GM18873 (cell line): Measurements from ENCODE around the gene VGLL4.
"Not testable (repeated sequence)": the region's sequence is repeated elsewhere in the genome, so short reads cannot be mapped to it uniquely, and the experiment has no call there.

Experiments
- ATAC-seq: cut with Tn5 transposase; IDR thresholded peaks from one replicate; pipeline ENCODE4 v1.9.1; 2021; ENCODE audit warnings: mild to moderate bottlenecking, moderate library complexity, moderate number of reproducible peaks; ENCODE audit not compliant: unreplicated experiment, low FRiP score

Gene VGLL4

DNA sequence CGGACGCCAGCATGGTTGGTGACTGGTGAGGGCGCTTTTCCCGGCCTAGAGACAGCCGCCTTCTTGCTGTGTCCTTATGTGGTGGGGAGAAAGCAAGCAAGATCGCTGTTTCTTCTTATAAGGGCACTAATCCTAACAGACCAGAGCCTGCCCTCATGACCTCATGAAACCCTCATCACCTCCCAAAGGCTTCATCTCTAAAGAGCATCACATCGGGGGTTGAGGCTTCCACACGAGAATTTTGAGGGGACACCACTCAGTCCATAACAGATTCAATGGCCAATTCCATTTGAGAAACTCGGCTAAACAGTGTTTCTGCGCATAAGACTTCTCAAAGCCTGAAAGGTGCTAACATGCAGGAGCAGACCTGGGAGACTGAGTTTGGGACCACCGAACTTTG is 54.0 kb downstream of the VGLL4 start:
- ATAC-seq = no peak

GRCh38 chr3:11588755-11589154 is 55.0 kb downstream of the VGLL4 start:
- no peak for ATAC-seq

DNA sequence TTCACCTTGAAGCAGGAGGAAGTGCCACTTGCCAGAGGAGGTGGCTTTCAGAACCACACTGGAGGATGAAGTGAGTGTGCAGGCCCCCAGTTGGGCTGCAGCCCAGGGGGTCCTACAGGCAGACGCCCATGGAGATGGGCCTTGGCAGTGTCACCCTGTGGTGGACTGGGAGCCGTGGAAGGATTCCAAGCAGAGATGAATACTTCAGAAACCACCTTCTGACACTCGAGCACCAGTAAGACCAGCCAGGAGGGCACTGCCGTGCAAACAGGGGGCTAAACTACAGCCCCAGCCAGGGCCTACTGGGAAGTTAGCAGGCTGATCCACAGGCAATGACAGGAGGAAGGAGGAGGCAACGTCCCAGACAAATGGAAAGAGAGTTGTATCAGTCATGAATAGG is 55.4 kb downstream of the VGLL4 start:
- no peak for ATAC-seq

DNA sequence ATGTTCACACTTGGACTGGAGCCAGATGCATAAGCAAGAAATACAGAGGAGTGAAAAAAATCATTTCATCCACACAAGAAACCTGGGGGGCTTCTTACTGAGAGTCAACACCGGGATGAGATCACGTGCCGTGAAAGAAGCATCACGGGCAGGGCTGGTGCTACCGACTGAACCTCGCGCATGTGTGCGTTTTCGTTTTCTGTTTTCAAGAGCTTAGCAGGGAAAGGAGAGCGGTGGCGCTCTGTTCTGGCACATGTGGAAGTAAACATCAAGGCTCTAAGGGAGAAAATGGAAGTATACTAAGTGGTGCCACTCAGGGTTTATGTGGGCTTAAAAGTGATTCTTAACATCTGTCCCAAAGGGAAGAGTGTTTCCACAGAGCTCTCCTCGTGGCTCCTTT is 55.9 kb downstream of the VGLL4 start:
- ATAC-seq = no peak

GRCh38 chr3:11584570-11584969 is 59.1 kb downstream of the VGLL4 start:
- ATAC-seq = no peak

- ATAC-seq = no peak
Observed at GRCh38 chr3:11583638-11584046, 60.1 kb downstream of the VGLL4 start.

DNA sequence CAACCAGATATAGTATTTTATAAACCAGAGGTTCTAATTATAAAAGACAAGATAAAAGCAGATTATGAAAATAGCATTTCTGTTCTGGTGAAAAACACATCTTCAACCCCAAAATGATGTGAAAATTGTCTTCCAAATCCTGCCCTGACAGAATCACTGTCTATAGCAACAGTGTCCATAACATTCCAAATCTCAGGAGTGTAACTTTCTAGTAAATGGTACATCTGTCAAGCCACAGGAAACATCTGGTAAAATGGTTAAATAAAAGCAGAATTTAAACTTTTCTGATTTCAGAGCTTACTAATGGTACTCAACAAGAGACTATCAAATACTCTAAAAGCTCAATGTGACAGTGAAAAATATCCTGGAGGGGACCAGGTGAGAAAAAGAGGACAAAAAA is 60.5 kb downstream of the VGLL4 start:
- ATAC-seq = no peak

- no peak for ATAC-seq
Observed at GRCh38 chr3:11582191-11582968, 61.3 kb downstream of the VGLL4 start.

DNA sequence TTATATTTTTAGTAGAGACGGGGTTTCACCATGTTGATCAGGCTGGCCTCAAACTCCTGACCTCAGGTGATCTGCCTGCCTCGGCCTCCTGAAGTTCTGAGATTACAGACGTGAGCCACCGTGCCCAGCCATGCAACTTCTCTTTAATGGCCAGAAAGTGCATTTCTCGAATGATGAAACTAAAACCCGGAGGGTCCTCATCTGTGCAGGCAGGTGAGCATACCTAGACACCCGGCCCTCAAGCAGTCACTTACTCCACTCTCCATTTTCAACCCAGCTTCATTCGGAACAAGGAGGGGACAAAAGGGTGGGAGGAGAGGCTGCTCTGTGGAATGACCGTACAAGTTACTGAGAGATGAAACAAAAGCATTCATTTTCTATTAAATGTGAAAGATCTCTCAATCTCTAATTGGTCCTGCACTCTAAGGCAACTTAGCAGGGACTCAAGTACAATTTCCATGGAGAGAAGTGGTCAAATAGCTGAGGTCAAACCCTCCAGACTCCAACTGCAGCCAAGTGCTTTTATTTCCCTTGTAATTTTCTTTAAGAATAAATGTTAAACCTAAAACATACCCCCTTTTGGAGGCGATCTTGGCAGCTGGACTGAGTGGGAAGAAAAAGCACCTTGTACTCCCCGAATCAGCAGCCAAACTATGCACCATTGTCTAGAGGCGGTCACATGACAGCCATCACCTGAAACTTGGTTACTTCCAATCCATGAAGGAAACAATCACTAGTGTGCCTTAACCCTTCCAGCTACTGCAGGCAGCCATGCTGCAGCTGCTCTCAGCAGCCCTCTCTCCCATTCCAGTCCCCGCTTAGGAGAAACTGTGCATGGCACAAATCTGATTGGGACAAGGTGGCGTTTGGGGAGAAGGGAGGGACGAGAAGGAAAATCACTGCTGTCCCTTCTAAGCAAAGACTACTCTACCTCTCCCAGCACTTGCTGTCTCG is 62.2 kb downstream of the VGLL4 start:
- no peak for ATAC-seq

DNA sequence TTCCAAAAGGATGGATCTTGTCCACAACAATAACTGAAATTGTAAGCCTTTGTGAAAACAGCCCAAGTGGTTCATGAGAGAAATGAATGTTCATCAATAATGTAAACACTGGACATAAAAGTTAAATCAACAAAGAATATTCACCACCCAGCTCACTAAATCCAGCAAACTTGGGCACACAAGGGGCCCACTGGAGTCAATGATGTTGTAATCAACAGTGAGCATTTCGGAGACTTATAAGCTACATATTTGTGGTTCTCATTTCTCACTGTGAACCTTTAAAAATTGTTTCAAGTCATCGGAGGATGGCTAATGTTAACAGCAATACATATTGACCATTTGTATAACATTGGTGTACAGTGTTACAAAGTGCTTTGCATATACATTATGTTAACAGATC is 63.1 kb downstream of the VGLL4 start:
- ATAC-seq = no peak

GRCh38 chr3:11578169-11578568 is 65.5 kb downstream of the VGLL4 start:
- ATAC-seq = no peak

GRCh38 chr3:11576453-11576852 is 67.3 kb downstream of the VGLL4 start:
- no peak for ATAC-seq

DNA sequence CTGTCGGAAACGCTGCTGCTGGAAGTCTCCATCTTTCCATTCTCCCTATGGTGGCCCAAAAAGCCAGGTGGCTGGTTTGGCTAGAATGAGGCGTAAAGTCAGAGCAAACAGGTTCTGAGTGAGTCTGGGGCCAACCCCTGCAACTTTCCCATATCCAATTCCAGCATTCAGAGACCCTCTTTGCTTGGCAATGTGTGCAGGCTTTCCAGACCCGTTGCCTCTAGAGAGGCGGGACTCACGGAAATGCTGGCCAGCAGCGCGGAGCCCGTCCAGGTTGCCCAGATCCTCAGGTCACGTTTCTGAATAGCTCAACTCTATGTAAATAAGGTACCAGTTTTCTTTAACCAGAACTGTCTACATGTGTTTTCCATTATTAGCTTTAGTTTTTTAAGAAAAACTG is 68.0 kb downstream of the VGLL4 start:
- ATAC-seq = no peak

- ATAC-seq = no peak
Observed at GRCh38 chr3:11574981-11575669, 68.6 kb downstream of the VGLL4 start.

- not testable (repeated sequence) for ATAC-seq
Observed at GRCh38 chr3:11572660-11573059, 71.1 kb downstream of the VGLL4 start.

- no peak for ATAC-seq
Observed at GRCh38 chr3:11570789-11571495, 72.8 kb downstream of the VGLL4 start.

GRCh38 chr3:11570251-11570650 is 73.5 kb downstream of the VGLL4 start:
- ATAC-seq = no peak

DNA sequence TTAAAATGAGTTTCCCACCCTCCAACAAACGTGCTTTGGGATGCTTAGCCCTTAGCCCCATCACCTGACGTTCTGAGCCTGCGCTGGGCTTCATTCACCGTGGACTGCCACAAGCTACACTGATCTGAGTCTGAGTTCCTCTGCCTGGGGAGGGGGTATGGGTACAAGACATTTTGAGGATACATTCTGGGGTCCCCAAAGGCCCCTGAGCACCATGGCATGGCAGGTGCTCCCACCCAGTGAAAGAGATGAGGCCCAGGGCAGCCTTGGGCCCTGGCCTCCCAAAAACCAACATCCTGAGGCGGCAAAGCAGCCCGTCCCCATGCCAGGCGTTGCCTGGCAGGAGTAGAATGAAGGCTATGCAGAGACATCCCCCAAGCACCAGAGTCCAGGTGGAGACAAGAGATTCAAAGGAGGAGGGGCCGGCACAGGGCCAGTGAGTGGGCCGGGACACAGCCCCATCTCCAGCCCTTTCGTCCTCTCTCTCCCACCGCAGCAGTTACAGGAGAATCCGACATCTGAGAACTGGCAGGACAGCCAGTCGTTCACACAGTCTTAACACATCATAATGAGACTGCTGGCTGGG is 74.5 kb downstream of the VGLL4 start:
- ATAC-seq = no peak

GRCh38 chr3:11568503-11569155 is 75.1 kb downstream of the VGLL4 start:
- no peak for ATAC-seq
